OCI-LY1 (cell line): ENCODE measurements around the gene CAMTA1.

Experiments
- EZH2 ChIP-seq: fragments of 200-600 bp; sonication (generic), shearing (Covaris generic); IDR thresholded peaks from 2 replicates; pipeline ENCODE4 v1.8.0; 2017; ENCODE audit warnings: borderline replicate concordance, mixed run types, mild to moderate bottlenecking, antibody characterized with exemption, low read length, moderate library complexity, mixed read lengths
- TF ChIP-seq, protein P1 (sequence below): fragments of 200-600 bp; sonication (generic), shearing (Covaris generic); IDR thresholded peaks from 2 replicates; pipeline ENCODE4 v1.5.1; 2017; ENCODE audit warnings: mild to moderate bottlenecking, antibody characterized with exemption, low read length, moderate library complexity, mixed read lengths

DNA sequence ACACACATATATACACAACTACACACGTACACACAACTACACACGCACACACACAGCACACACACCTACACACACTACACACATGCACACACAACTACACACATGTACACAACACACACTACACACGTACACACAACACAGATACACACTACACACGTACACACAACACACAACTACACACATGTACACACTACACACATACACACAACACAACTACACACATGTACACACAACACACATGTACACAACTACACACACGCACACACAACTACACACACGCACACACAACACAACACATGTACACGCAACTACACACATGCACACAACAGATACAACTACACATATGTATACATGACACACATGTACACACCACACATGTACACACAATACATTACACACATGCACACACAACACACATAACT lies 318.1 kb downstream of the CAMTA1 start:
- TF ChIP-seq, protein P1, sequence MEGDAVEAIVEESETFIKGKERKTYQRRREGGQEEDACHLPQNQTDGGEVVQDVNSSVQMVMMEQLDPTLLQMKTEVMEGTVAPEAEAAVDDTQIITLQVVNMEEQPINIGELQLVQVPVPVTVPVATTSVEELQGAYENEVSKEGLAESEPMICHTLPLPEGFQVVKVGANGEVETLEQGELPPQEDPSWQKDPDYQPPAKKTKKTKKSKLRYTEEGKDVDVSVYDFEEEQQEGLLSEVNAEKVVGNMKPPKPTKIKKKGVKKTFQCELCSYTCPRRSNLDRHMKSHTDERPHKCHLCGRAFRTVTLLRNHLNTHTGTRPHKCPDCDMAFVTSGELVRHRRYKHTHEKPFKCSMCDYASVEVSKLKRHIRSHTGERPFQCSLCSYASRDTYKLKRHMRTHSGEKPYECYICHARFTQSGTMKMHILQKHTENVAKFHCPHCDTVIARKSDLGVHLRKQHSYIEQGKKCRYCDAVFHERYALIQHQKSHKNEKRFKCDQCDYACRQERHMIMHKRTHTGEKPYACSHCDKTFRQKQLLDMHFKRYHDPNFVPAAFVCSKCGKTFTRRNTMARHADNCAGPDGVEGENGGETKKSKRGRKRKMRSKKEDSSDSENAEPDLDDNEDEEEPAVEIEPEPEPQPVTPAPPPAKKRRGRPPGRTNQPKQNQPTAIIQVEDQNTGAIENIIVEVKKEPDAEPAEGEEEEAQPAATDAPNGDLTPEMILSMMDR, result no peak
- no peak for TF ChIP-seq EZH2
